Measurements from ENCODE around the gene HYPK.

The HYPK gene

DNA sequence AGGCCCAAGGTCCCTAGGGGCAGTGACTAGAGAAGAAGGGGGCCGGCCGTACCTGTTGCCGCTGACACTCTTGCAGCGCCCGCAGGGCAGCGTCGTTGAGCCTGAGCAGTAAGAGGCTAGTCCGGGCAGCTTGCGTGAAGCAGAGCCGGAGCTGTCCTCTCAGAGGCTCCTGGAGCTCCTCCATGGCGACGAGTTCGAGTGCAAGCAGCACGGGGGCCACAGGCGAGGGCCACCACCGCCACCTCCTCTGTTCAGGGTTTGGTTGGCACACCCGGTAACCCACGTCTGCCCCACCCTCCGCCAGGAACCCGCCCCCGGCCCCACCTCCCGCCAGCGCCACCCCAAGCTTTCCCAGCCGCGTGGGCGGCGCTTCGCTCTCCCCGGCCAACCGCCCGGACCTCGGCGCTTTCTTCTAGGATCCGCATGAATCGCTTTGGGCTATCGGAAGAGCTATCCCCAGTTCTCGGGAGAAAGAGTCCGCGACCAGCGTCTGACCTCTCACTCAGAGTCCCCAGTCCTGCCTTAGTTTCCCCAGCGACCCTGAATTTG, 23.6 kb upstream of the HYPK start, which contains the start of gene ELL3:
TSS of gene ELL3 (minus strand) at position 249 of the 549 bp plus-strand sequence. CDS start at position 184, 65 bp downstream.
- Histone ChIP-seq H3K27ac (ENCODE audit: low read length) (no peak within 1 kb of the TSS), H3K9me3 (ENCODE audit: control insufficient read depth, insufficient read depth, low read length) (no peaks in the 10 kb centered on the region), H3K27me3 (ENCODE audit: control insufficient read depth, insufficient read depth, low read length) (no peaks in the 10 kb centered on the region), H3K4me1 (ENCODE audit: control insufficient read depth, insufficient read depth, low read length) (peaks cover 4% of the 10 kb centered on the region), H3K4me3 (ENCODE audit: low read length) (peak within 1 kb of the TSS; percentile 62), H3K36me3 (ENCODE audit: control insufficient read depth, insufficient read depth, low read length) (peaks cover 7% of the 10 kb centered on the region; the same call in 1 of the 2 replicates)
- DNase-seq (ENCODE audit: low read depth, low spot score): no peak
- WGBS (ENCODE audit: insufficient coverage, insufficient read length): no CpG with 5 or more reads among the region's 41 CpGs

GRCh38 chr15:43777267-43777914, 23.0 kb upstream of the HYPK start:
- Histone ChIP-seq H3K4me3 (ENCODE audit: low read length) (peak overlapping the region; percentile 62), H3K4me1 (ENCODE audit: control insufficient read depth, insufficient read depth, low read length) (peaks cover 4% of the 10 kb centered on the region), H3K36me3 (ENCODE audit: control insufficient read depth, insufficient read depth, low read length) (0 out of 2 replicates have a peak, but pooled peaks cover 5% of the 10 kb centered on the region), H3K9me3 (ENCODE audit: control insufficient read depth, insufficient read depth, low read length) (no peaks in the 10 kb centered on the region), H3K27me3 (ENCODE audit: control insufficient read depth, insufficient read depth, low read length) (no peaks in the 10 kb centered on the region), H3K27ac (ENCODE audit: low read length) (no peak overlapping the region)
- DNase-seq (ENCODE audit: low read depth, low spot score): no peak
- 100% methylated on average over 2 of the region's 31 CpGs for WGBS (ENCODE audit: insufficient coverage, insufficient read length)

DNA sequence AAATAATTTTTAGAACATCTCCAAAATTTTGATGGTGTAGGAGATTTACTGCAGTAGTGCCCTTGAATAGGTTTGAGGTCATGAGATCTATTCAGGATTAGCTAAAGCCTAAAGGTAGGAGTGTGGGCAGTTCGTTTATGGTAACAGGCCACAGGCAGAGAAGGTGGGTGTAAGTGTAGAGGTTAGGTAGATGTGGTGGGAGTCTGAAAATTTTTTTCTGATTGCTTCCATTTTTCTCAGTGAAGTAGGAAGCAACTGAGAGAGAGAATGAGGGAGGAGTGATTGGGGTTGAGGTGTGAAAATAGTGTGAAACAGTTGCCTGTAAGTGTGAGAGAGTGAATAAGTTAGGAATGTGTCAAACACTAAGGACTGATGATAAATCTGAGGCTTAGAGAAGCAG, 21.4 kb upstream of the HYPK start:
- Histone ChIP-seq H3K4me3 (ENCODE audit: low read length) (no peak overlapping the region), H3K27me3 (ENCODE audit: control insufficient read depth, insufficient read depth, low read length) (no peaks in the 10 kb centered on the region), H3K36me3 (ENCODE audit: control insufficient read depth, insufficient read depth, low read length) (0 out of 2 replicates have a peak, but pooled peaks cover under 1% of the 10 kb centered on the region), H3K9me3 (ENCODE audit: control insufficient read depth, insufficient read depth, low read length) (no peaks in the 10 kb centered on the region), H3K27ac (ENCODE audit: low read length) (no peak overlapping the region), H3K4me1 (ENCODE audit: control insufficient read depth, insufficient read depth, low read length) (peaks cover 4% of the 10 kb centered on the region)
- DNase-seq (ENCODE audit: low read depth, low spot score): no peak
- no CpG with 5 or more reads among the region's 1 CpG for WGBS (ENCODE audit: insufficient coverage, insufficient read length)

- no CpG with 5 or more reads among the region's 3 CpGs for WGBS (ENCODE audit: insufficient coverage, insufficient read length)
- H3K4me1 ChIP-seq (ENCODE audit: control insufficient read depth, insufficient read depth, low read length): peaks cover 4% of the 10 kb centered on the region; the same call in 1 of the 2 replicates
Measured at GRCh38 chr15:43789409-43789808, 11.0 kb upstream of the HYPK start.

DNA sequence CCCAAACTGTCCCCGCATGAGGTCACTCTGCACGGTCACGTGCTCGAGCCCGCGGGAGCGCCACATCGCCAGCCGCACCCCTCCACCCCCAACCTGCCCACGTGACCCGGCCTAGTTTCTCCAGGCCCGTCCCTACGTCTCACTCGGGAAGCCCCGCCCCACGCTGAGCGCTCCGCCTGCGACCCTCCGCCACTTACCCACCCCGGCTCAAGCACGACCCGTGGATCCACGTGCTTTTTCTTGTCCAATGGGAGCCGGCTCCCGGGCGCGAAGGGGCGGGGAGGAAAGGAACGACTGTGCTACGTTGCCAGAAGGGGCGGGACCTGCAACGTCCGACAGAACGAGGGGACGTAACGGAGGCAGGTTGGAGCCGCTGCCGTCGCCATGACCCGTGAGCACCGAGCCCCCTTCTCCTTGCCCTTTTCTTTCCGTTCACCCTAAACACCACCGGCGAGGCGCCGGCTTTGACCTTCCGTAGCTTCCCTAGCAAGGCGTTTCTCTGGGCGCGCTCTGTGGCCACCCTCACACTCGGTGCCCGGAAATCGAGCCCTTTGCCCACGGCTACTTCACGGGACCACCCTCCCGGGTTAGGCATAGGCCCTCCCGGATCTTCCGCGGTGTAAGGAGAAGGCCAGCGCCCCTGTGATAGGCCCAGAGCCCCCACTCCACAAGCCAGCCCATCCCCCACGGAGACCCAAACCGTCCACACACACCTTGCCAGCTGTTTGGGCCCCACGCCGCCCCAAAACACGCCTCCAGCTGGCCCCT, 8.2 kb upstream of the HYPK start, which contains the start of gene SERF2:
TSS of gene SERF2 (plus strand) at position 328 of the 768 bp plus-strand sequence. CDS start at position 385, 57 bp downstream.
- H3K9me3 ChIP-seq (ENCODE audit: control insufficient read depth, insufficient read depth, low read length): no peaks in the 10 kb centered on the region

More at GRCh38 chr15:43789409-43789808, 11.0 kb upstream of the HYPK start:
- H3K9me3 ChIP-seq (ENCODE audit: control insufficient read depth, insufficient read depth, low read length): no peaks in the 10 kb centered on the region
- H3K27me3 ChIP-seq (ENCODE audit: control insufficient read depth, insufficient read depth, low read length): no peaks in the 10 kb centered on the region
- H3K27ac ChIP-seq (ENCODE audit: low read length): no peak overlapping the region
- H3K36me3 ChIP-seq (ENCODE audit: control insufficient read depth, insufficient read depth, low read length): peaks cover 6% of the 10 kb centered on the region
- H3K4me3 ChIP-seq (ENCODE audit: low read length): no peak overlapping the region
- DNase-seq (ENCODE audit: low read depth, low spot score): no peak

GRCh38 chr15:43792761-43793476, 7.5 kb upstream of the HYPK start:
- no peaks in the 10 kb centered on the region for H3K9me3 ChIP-seq (ENCODE audit: control insufficient read depth, insufficient read depth, low read length)
- H3K27me3 ChIP-seq (ENCODE audit: control insufficient read depth, insufficient read depth, low read length): no peaks in the 10 kb centered on the region
- peak overlapping the region; percentile 84 for H3K4me3 ChIP-seq (ENCODE audit: low read length)
- no peak overlapping the region for H3K27ac ChIP-seq (ENCODE audit: low read length)
- peaks cover 17% of the 10 kb centered on the region for H3K36me3 ChIP-seq (ENCODE audit: control insufficient read depth, insufficient read depth, low read length)
- no CpG with 5 or more reads among the region's 33 CpGs for WGBS (ENCODE audit: insufficient coverage, insufficient read length)
- H3K4me1 ChIP-seq (ENCODE audit: control insufficient read depth, insufficient read depth, low read length): peaks cover 11% of the 10 kb centered on the region; the same call in 1 of the 2 replicates
- no peak for DNase-seq (ENCODE audit: low read depth, low spot score)

More for the DNA sequence above, 8.2 kb upstream of the HYPK start, which contains the start of gene SERF2:
- Histone ChIP-seq H3K27ac (ENCODE audit: low read length) (no peak within 1 kb of the TSS), H3K36me3 (ENCODE audit: control insufficient read depth, insufficient read depth, low read length) (peaks cover 17% of the 10 kb centered on the region), H3K4me1 (ENCODE audit: control insufficient read depth, insufficient read depth, low read length) (peaks cover 11% of the 10 kb centered on the region; the same call in 1 of the 2 replicates), H3K4me3 (ENCODE audit: low read length) (peak within 1 kb of the TSS; percentile 84), H3K27me3 (ENCODE audit: control insufficient read depth, insufficient read depth, low read length) (no peaks in the 10 kb centered on the region)
- peak; percentile 95 for DNase-seq (ENCODE audit: low read depth, low spot score)
- no CpG with 5 or more reads among the region's 66 CpGs for WGBS (ENCODE audit: insufficient coverage, insufficient read length)

DNA sequence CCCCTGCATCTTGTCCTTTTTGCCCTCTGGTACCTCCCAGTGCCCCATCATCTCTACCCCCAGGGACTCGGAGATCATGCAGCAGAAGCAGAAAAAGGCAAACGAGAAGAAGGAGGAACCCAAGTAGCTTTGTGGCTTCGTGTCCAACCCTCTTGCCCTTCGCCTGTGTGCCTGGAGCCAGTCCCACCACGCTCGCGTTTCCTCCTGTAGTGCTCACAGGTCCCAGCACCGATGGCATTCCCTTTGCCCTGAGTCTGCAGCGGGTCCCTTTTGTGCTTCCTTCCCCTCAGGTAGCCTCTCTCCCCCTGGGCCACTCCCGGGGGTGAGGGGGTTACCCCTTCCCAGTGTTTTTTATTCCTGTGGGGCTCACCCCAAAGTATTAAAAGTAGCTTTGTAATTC, 6.8 kb upstream of the HYPK start:
- Histone ChIP-seq H3K27ac (ENCODE audit: low read length) (no peak overlapping the region), H3K36me3 (ENCODE audit: control insufficient read depth, insufficient read depth, low read length) (peaks cover 17% of the 10 kb centered on the region), H3K27me3 (ENCODE audit: control insufficient read depth, insufficient read depth, low read length) (no peaks in the 10 kb centered on the region), H3K4me1 (ENCODE audit: control insufficient read depth, insufficient read depth, low read length) (peaks cover 11% of the 10 kb centered on the region; the same call in 1 of the 2 replicates), H3K9me3 (ENCODE audit: control insufficient read depth, insufficient read depth, low read length) (no peaks in the 10 kb centered on the region), H3K4me3 (ENCODE audit: low read length) (no peak overlapping the region)
- no CpG with 5 or more reads among the region's 10 CpGs for WGBS (ENCODE audit: insufficient coverage, insufficient read length)
- DNase-seq (ENCODE audit: low read depth, low spot score): no peak

DNA sequence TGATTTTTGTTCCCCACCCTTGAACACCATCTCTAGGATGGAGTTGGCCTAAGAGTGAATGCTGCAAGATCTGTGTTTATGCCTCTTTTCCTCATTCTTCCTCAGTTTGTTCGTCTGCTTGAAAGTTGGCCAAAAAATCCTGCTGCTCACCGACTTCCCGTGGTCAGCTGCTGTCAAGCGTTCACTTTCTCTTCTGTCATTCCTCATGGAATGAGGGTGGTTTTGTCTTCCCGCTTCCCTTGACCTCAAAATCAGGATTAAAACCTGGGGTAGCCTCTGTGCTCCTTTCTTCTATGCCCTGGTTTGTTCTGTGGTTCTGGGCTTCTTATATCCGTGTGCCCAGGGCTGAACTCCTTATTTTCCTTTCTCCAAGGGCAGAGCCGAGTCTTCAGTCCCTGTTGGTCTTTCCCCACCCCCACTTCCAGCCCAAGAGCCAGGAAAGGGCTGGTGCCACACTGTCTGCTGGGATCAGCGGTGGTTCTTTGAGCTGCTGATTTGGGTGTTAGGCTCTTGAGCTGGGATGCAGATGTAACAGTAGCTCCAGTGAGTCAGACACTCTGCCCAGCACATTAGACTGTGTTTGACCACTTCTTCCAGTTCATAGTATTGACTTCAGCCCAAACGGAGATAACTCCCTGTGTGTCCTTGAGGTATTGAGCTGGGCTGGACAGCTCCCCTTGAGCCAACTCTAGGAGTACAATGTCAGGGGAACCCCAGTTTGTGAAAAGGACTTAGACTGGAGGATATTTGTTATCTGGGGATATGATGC, 5.9 kb upstream of the HYPK start:
- Histone ChIP-seq H3K27ac (ENCODE audit: low read length) (no peak overlapping the region), H3K27me3 (ENCODE audit: control insufficient read depth, insufficient read depth, low read length) (no peaks in the 10 kb centered on the region), H3K9me3 (ENCODE audit: control insufficient read depth, insufficient read depth, low read length) (no peaks in the 10 kb centered on the region), H3K36me3 (ENCODE audit: control insufficient read depth, insufficient read depth, low read length) (peaks cover 23% of the 10 kb centered on the region), H3K4me1 (ENCODE audit: control insufficient read depth, insufficient read depth, low read length) (peaks cover 12% of the 10 kb centered on the region; the same call in 1 of the 2 replicates), H3K4me3 (ENCODE audit: low read length) (no peak overlapping the region)
- WGBS (ENCODE audit: insufficient coverage, insufficient read length): no CpG with 5 or more reads among the region's 9 CpGs
- no peak for DNase-seq (ENCODE audit: low read depth, low spot score)

DNA sequence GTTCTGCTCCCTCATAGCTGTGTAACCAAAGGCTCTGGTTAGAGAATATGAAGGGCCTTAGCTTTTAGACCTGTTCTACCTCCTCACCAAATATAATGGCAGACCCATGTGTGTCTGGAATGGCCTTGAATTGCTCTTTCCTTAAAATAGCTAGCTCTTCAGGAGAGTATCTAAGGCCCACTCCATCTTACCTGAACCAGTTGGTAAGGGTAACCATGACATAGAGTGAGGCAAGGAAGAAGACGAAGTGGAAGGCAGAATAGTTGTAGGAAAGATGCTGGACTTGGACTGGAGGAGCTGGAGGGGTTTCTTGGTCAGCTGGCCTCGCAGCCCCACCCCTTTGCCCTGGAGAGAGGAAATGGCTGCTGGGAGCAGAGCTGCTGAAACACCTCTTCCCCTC, 5.2 kb upstream of the HYPK start:
- no CpG with 5 or more reads among the region's 2 CpGs for WGBS (ENCODE audit: insufficient coverage, insufficient read length)
- no peaks in the 10 kb centered on the region for H3K27me3 ChIP-seq (ENCODE audit: control insufficient read depth, insufficient read depth, low read length)
- H3K9me3 ChIP-seq (ENCODE audit: control insufficient read depth, insufficient read depth, low read length): no peaks in the 10 kb centered on the region
- no peak overlapping the region for H3K27ac ChIP-seq (ENCODE audit: low read length)
- DNase-seq (ENCODE audit: low read depth, low spot score): no peak
- H3K36me3 ChIP-seq (ENCODE audit: control insufficient read depth, insufficient read depth, low read length): peaks cover 23% of the 10 kb centered on the region
- H3K4me1 ChIP-seq (ENCODE audit: control insufficient read depth, insufficient read depth, low read length): peaks cover 16% of the 10 kb centered on the region; the same call in 1 of the 2 replicates
- H3K4me3 ChIP-seq (ENCODE audit: low read length): no peak overlapping the region

All from iPS DF 6.9 (cell line).